Glomerular visceral epithelial cell (primary cell): Measurements from ENCODE around the gene MYO10.

Source experiments
- DNase-seq: peaks from one replicate; pipeline ENCODE4 v3.0.0-alpha.2; 2016; ENCODE audit errors: extremely low spot score

The MYO10 gene

DNA sequence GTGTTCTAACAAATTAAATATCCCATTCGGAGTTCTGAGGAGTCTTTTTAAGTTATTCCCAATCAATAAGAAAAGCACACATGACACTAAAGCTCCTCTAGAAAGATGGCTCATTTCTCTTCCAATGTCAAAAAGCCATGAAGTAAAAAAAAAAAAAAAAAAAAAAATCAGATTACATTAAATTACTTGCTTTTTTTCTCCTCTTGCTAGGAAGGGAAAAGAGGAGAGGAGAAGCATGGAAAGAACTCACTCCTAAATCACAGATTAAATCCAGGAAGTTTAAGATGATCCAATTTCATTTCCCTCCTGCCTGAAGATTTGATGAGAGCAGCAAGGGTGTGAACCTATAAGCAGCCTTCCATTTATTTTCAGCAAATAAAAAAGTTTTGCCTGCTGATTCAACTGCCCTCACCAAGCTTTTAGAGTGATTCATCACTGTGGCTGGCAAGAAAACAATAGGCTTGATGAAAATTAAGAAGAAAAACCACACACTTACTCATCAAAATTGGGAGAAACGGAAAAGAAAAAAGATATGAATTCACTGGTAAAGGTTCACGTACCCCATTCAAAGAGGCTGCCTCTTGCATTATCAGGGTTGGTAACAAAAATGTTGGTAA is 19.7 kb downstream of the MYO10 start:
- DNase-seq, result peak; percentile 85

DNA sequence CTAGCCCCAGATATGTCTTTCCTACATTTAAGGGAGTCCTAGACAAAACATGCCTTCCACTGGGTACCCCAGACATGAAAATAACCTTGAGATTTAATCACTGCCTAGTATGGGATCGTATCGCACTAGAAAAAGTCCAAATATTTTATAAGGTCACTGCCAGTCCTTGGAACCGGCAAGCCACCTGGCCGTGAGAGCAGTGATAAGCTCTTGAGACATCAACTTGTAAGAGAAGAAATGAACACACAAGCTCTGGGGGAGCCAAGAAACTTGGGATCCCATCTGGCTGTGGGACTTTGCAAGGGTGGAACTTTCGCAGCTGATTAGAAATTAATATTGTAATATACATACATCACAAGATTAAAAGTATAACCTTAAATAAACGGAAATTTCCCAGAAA is 21.5 kb downstream of the MYO10 start:
- no peak for DNase-seq

DNA sequence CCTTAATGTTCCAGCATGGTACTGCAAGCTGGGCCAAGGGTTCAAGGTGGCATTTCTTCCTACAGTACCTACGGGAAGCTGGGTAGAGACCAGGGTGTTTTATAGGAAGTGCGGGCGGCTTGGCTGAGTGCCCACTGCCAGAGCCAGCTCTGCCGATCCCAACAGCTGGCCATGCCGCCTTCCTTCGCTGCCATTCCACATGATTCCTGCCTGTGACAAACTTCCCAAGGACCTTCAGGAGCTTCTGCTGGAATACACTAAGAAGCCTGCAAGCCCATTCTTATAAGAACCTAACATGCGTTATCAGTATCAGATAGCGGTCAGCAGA is 22.0 kb downstream of the MYO10 start:
- DNase-seq, result no peak

DNA sequence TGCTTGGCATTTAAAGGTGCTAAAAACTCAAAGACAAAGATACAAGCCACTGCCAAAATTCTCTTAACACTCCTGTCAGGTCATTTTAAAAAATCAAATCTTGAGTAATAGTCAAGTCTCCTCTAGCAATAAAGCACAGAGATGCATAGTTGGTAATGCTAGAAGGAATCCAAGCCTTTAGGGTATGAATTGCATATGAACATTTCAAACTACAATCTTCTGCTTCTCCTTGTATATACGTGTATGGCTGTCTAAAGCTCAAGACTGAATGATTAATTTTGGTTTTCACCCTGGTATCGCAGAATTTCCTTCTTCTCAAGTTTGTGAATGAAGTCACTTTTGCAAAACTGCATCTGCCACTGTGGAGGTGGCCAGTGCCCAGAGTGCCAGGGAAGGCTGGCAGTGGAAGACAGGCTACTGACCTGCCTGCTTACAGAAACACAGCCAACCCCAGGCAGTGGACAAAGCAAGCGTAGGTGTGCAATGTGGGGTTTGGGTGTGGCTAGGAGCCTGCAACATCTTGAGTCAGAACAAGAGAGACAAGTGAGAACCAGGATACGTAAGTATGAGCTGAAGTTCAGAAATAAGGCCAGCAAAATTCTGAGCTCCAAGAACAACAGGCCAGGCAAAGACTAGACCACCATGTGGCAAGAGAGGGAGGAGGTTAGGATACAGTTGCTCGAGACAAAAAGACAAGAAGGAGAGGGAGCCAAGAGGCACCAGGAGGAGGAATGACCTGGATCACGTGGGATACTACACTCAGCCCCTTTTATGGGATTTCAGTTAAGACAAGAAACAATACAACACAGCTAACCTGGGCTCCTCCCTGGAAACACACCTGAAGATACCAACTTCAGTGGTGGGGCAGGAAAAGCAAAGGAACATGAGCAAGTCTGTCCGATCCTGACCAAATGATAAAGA is 22.6 kb downstream of the MYO10 start:
- no peak for DNase-seq

DNA sequence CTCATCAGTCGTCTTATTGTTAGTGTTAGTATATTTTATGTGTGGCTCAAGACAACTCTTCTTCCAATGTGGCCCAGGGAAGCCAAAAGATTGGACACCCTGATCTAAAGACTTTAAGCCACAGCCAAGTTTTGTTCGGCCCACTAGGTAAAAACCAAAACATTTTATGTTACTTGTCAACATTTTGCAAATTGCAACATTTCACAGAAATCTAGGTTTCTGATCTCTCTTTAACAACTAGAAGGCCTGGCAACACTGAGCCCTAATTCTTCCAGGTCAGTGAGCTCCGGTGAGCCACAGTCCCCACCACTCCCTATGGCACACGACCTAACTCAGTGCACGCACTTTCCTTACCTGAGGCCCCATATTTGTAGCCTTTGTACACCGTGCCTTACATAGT is 24.0 kb downstream of the MYO10 start:
- no peak for DNase-seq

DNA sequence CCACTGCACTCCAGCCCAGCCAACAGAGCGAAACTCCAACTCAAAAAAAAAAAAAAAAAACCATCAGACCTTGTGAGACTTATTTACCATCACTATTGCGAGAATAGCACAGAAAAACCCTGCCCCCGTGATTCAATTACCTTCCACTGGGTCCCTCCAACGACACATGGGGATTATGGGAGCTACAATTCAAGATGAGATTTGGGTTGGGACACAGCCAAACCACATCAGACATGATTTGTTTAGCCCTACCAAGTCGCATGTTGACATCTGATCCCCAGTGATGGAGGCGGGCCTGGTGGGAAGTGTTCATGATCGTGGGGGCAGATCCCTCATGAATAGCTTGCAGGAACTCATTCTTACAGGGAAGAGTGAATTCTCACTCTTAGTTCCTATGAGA is 26.6 kb downstream of the MYO10 start:
- no peak for DNase-seq

DNA sequence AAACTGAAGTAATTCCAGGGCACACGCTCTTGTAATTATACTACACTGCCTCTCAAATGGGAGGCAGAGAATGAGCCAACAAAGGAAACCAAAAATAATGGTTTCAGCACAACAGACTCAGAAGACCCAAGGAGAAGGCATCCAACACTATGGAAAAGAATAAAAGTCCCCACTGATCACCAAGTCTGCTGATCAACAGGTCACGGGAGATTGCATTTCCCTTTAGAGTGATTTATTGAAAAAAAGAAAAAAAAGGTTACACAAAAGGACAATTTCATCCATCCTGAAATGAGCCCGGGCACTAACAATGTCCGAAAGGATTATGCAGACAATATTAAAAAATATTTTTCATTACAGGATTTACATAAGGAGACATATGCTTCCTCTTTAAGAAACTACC is 28.8 kb downstream of the MYO10 start:
- no peak for DNase-seq

DNA sequence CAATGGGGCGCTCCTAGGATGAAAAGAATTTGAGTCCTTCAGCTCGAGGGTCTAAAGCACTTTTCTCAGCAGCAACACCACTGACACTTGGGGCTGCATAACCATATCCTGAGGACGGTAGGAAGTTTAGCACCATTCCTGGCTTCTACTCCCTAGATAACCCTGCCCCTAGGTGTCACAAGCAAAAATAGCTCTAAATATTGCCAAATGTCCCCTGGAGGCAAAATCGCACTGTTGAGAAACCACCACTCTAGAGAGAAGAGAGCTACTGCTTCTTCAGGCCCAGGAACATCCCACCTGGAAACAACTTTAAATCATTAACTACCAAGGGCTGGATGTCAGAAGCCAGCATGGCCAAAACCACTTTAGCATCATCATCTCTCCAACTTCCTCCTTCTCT is 29.8 kb downstream of the MYO10 start:
- DNase-seq, result no peak

DNA sequence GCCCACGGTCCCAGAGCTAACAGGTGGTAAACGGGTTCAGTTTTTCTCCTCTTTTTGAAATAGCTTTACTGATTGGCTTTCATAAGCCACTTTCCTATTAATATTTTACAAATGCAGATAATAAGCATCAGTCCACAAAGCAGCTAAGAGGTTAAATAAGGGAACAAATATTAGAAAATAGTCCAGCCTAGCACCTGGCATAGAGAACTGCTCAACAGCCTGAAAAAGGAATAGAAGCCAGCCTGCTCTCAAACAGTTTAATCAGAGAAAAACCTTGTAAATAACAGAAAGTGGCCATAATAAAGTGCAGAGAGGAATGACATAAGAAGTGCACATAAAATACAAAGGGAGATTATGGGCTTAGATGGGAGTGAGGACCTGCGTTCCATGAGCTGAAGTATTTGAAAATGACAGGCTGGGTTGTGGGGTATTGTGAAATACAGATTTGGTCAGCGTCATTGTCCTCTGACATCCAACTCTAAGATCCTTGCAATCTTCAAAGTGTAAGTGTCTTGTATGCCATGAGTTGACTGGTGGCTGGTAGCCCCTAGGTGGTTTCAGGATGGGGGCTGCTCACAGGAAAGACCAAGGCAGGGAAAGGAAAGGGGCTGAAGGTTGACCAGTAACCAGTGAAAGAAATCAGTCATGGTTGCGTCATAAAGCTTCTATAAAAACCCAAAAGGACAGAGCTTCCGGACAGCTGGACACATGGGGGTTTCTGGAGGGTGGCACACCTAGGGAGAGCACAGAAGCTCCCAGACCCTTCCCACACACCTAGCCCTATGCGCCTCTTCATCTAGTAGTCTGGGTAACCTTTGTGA is 32.4 kb downstream of the MYO10 start:
- DNase-seq, result no peak

DNA sequence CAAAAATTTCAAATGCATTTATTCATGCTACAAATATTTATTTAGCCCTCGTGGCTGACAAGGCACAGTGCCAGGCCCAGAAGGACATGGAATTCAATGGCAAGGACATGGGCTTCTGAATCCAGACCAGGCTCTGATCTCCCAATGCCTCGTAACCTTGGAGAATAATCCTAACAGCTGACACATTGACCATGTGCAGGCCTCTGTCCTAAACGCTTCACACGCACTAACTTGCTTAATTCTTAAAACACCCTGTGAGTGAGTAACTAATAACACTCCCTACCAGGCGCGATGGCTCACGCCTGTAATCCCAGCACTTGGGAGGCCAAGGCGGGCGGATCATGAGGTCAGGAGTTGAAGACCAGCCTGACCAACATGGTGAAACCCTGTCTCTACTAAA is 33.2 kb downstream of the MYO10 start:
- DNase-seq, result no peak

DNA sequence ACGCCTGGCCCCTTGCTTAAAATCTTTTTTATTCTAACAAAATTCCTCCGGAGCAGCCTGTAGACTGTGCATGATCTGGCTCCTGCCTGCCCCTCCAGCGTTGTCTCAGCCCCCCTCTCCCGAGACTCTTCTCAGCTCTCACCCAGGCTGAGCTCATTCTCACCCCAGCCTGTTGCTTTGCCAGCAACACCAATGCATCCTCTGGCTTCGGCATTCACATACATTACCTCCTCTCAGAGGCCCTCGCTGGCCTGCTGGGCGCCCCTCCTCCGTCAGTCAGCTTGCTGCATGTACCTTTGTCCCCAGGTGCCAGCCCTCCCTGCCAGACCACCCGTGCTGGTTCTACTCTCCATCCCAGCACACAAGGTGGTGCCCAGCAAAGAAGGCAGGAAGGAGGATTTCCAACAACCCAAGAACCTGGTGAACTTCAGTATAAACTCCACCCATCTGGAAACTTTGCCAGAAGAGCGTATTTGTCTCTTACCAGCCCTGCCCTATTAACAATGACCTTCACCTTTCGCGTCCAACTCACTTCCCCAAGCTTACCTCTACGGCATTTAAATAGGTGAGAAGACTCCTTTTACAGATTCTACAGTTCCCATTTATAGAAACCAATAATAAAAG is 35.0 kb downstream of the MYO10 start:
- no peak for DNase-seq

DNA sequence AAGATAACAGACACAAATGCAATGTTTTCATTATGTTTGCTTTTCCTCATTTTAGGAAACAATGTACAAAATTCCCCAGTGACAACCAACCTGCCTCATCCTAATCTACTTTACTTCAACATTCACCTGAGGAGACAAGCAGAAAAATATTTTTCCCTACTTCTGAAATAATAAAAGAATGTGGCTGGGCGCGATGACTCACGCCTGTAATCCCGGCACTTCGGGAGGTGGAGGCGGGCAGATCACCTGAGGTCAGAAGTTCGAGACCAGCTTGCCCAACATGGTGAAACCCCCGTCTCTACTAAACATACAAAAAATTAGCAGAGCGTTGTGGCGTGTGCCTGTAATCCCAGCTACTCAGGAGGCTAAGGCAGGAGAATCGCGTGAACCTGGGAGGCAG is 36.9 kb downstream of the MYO10 start:
- no peak for DNase-seq

DNA sequence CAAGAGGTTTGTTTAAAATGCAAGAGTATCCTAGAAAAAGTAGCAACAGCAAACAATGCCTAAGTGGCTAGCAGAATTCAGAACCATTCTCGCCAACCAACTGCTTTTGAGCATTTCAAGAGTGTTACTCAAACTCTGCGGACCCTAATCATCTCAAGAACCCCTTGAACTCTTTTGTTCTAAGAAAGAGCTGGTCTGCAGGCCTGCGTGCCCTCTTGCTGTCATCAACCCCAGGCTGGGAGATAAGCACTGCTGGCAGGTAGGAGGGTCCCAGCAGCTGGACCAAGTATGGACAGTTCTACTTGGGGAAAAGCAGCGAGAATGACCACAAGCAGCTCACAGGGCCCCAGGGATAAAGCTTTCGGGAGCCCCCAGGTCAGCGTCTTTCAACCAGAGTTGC is 38.3 kb downstream of the MYO10 start:
- DNase-seq, result no peak

DNA sequence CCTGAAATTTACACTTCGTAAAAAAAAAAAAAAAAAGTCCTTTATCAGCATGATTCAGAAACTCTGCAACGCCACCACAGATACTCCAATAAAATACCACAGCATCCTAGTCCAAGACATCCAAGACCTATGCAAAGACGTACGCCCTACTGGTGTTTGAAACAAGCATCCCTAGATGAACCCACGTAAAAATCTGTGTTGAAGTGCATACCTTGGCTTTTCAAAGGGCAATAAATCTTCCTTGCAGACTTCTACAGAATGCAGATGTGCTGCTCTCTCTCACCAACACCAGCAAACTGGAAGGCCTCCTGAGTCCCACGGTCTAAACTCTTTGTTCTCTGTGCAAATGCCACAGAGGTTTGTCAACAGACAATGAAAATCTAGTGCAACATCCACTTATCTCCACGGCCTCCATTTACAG is 38.8 kb downstream of the MYO10 start:
- no peak for DNase-seq

DNA sequence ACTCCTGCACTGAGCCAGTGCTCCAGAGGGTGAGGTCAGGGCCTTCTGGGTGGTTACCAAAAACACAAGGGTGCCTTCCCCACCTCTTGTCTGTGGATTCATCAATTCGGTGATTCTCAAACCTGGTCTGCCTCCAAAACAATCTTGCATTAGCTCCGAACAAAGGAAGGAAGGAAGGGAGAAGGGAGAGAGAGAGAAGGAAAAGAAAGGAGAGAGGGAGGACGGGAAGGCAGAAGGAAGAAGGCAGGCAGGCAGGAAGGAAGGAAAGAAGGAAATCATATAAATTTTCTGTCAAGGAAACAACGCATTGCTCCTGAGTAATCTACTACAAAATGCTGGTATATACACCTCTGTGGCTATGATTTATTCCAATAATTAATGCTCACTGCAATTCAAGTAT is 39.3 kb downstream of the MYO10 start:
- DNase-seq, result no peak

DNA sequence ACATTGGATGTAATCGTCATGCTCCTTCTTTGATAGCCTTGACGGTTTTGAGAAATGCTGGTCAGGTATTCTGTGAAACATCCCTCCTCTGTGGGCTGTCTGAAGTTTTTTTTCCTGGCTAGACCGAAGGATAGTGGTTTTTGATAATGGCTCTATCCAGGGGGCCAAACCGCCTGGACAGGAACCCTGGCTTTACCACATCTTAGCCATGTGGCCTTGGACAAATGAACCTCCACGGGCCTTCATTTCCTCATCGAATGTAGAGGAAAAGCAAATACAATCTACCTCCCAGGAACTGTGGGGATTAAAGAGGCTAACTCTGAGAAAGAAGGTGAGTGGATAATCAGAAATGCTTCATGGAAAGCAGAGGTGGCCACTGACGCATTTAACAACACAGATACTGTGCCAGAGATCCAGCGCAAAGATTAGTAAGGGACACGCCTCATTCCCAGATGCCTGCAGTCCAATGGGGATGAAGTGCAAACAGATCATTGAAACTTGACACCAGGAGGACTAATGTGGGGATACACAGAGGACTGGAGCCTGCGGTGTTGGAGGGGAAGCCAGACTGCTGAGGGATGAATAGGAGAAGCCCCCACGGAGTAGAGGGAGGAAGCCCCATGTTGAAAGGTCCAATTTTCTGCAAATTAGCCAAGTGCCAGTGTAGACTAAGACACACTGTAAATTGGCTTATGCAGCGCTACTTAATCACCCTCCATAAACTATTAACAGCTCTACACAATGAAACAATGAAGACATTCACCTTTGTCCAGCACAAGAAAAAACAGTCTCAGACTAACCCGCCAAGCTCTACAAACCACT is 41.6 kb downstream of the MYO10 start:
- peak; percentile 85 for DNase-seq

DNA sequence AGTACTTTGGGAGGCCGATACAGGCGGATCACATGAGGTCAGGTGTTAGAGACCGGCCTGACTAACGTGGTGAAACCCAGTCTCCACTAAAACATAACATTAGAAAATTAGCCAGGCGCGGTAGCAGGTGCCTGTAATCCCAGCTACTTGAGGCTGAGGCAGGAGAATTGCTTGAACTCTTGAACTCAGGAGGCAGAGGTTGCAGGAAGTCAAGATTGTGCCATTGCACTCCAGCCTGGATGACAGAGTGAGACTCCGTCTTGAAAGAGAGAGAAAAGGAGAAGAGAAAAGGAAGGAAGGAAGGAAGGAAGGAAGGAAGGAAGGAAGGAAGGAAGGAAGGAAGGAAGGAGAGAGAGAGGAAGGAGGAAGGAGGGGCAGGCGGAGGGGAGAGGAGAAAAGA is 45.1 kb downstream of the MYO10 start:
- no peak for DNase-seq

DNA sequence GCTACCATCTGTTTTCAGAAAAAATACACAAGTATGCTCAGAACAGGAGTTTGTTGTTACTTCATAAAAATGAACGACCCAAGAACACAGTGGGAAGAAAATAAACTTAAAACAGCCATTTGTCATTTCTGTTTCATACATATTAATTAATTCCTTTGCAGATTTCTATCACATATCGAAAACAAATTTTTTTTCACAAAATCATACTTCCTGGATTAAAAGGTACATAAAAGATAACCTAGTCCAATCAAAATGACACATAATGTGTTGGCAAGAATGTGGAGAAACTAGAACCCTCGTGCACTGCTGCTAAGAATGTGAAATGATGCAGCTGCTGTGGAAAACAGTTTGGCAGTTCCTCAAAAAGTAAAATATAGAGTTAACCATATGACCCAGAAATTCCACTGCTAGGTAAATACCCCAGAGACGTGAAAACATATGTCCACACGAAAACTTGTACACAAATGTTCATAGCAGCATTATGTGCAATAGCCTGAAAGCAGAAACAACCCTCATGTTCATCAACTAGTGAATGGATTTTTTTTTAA is 46.0 kb downstream of the MYO10 start:
- no peak for DNase-seq

DNA sequence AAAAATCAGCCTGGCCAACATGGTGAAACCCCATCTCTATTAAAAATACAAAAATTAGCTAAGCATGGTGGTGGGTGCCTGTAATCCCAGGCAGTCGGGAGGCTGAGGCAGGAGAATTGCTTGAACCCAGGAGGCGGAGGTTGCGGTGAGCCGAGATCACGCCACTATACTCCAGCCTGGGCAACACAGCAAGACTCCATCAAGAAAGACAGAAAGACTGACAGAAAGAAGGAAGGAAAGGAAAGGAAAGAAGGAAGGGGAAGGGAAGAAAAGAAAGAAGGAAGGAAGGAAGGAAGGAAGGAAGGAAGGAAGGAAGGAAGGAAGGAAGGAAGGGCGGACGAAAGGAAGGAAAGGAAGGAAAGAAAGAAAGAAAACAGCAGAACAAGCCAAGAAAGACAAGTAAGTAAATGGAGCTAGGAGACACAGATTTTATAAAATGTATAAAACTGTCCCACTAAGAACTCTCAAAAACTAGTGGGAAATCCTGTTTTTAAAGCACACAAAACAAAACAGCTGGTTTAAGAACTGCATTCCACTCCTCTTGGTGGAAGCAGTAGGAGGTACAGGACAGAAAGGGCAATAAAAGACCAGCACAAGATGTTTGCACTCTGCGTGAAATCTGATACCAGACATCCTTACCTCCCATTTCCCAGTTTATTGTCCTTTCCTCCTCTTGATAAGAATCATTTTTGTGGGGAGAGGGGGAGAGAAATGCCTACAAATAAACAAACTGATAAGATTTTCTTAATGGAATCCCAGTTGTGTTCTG is 46.7 kb downstream of the MYO10 start:
- no peak for DNase-seq

DNA sequence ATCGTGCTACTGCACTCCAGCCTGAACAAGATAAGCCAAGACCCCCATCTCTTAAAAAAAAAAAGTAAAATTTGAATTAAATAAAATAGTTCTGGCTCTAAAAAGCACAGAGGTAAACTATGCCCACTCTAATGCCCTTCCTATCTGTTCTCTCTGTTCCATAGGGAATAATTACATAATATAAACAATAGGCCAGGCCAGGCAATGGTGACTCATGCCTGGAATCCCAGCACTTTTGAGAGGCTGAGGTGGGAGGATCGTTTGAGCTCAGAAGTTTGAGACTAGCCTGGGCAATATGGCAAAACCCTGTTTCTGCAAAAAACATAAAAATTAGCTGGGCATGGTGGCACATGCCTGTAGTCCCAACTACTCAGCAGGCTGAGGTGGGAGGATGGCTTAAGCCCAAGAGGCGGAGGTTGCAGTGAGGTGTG is 47.4 kb downstream of the MYO10 start:
- DNase-seq, result peak; percentile 39
